Naive B cell (primary cell): Measurements from ENCODE around the gene DNAJC12. TPM values are rescaled to one million over a fixed set of nuclear protein-coding genes. Genes with fewer than 3 reads are reported as not detected.

Source experiments
- ATAC-seq, 2 donors: fragments of 150-1000 bp; cut with Tn5 transposase; 2 replicates each; pipeline ENCODE4 v1.10.0; 2021; ENCODE audit warnings: low read depth in 2 of 2, mild to moderate bottlenecking in 2 of 2, moderate library complexity in 2 of 2
- DNase-seq: peaks from one replicate; pipeline ENCODE4 v3.0.0; 2022
- H3K27ac Mint-ChIP-seq, 6 donors: one replicate each; pipeline ENCODE4 v1.8.0; 2020 to 2022; ENCODE audit warnings: mild to moderate bottlenecking in 6 of 6, mixed read lengths in 6 of 6, moderate library complexity in 5 of 6, inconsistent platforms in 2 of 6
- H3K27me3 Mint-ChIP-seq, 3 donors: one replicate each; pipeline ENCODE4 v1.8.0; 2021 to 2022; ENCODE audit warnings: mixed read lengths in 3 of 3, mild to moderate bottlenecking in 1 of 3
- H3K36me3 Mint-ChIP-seq, 2 donors: one replicate each; pipeline ENCODE4 v1.8.0; 2020 to 2022; ENCODE audit warnings: mixed read lengths in 2 of 2, inconsistent platforms in 1 of 2, mild to moderate bottlenecking in 1 of 2
- H3K4me1 Mint-ChIP-seq, 3 donors: one replicate each; pipeline ENCODE4 v1.8.0; 2020 to 2022; ENCODE audit warnings: mixed read lengths in 3 of 3, inconsistent platforms in 1 of 3, mild to moderate bottlenecking in 1 of 3, moderate library complexity in 1 of 3
- H3K4me3 Mint-ChIP-seq, 8 donors: one replicate each; pipeline ENCODE4 v1.8.0; 2020 to 2022; ENCODE audit warnings: mild to moderate bottlenecking in 8 of 8, mixed read lengths in 8 of 8, moderate library complexity in 8 of 8, inconsistent platforms in 2 of 8
- H3K9me3 Mint-ChIP-seq, 7 donors: one replicate each; pipeline ENCODE4 v1.8.0; 2020 to 2022; ENCODE audit warnings: mixed read lengths in 7 of 7, mild to moderate bottlenecking in 5 of 7, inconsistent platforms in 2 of 7, moderate library complexity in 1 of 7
- polyA plus RNA-seq, 6 donors: library from polyadenylated mRNA; unstranded; fragments of 300-500 nt; fragmentation: Illumina TruSeq; gene quantifications; one replicate each; pipeline ENCODE4 v1.2.3, GENCODE V29; 2021; ENCODE audit warnings: low read depth in 6 of 6

DNAJC12 gene
- polyA plus RNA-seq, 6 donors from 2014 or later, result 0.70 TPM; not detected in 5

DNA sequence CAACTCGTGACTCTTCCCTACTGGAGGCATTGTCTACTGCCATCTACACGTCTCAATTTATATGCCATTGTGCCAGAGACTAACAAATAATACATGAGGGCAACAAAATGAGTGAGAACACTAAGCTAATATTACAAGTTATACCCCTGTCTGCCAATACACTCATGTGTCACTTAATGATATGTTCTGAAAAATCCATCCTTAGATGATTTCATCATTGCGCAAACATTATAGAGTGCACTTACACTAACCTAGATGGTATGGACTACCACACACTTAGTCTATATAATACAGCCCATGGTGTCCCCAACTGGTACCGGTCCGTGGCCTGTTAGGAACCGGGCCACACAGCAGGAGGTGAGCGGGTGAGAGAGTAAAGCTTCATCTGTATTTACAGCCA is 77.7 kb downstream of the DNAJC12 start:
- H3K4me1 Mint-ChIP-seq, result peaks cover 14 to 33% (median 19%) of the 10 kb centered on the region in 3 donors
- peak overlapping the region in 1 of 8 donors; percentile 50 for H3K4me3 Mint-ChIP-seq
- peaks cover 0 to 4% of the 10 kb centered on the region in 2 donors for H3K36me3 Mint-ChIP-seq
- H3K27me3 Mint-ChIP-seq, result peaks cover 0 to 10% (median 8%) of the 10 kb centered on the region in 3 donors
- peaks cover 0 to 7% (median 1%) of the 10 kb centered on the region in 7 donors for H3K9me3 Mint-ChIP-seq
- H3K27ac Mint-ChIP-seq, result peak overlapping the region in 2 of 6 donors; percentile 12 to 41
- DNase-seq (no peak), ATAC-seq (no peak)

Other genes starting within 250 kb of the DNAJC12 start
- 1 to 10 TPM in 1 of 6 donors, under 1 TPM in 1, not detected in 4; 0.38 to 1.2 TPM for gene CTNNA3, start 142.0 kb downstream of the DNAJC12 start, polyA plus RNA-seq
- 10 to 100 TPM; 16.5 to 34.4 (median 21.0) TPM for gene SIRT1, start 46.5 kb upstream of the DNAJC12 start, polyA plus RNA-seq
- 10 to 100 TPM; 19.5 to 37.5 (median 23.9) TPM for gene HERC4, start 237.1 kb upstream of the DNAJC12 start, polyA plus RNA-seq